HEK293 (cell line): ENCODE measurements around the gene PTS.

Experiments
- BCL11A ChIP-seq: fragments of 450-650 bp; formaldehyde crosslinking; IDR thresholded peaks from 2 replicates; pipeline ENCODE4 v1.5.1; 2016; ENCODE audit warnings: low read depth, missing biosample characterization, missing genetic modification characterization
- BCL11B ChIP-seq: fragments of 450-650 bp; formaldehyde crosslinking; IDR thresholded peaks from 2 replicates; pipeline ENCODE4 v1.5.1; 2016; ENCODE audit warnings: low read depth, missing biosample characterization, missing genetic modification characterization
- GLIS1 ChIP-seq: fragments of 450-650 bp; formaldehyde crosslinking; IDR thresholded peaks from 2 replicates; pipeline ENCODE4 v1.5.1; 2016; ENCODE audit warnings: missing biosample characterization, missing genetic modification characterization
- IKZF3 ChIP-seq: fragments of 450-650 bp; IDR thresholded peaks from 2 replicates; pipeline ENCODE4 v1.5.0; 2018; ENCODE audit warnings: missing biosample characterization, mild to moderate bottlenecking, missing genetic modification characterization, moderate library complexity
- INSM2 ChIP-seq: fragments of 450-650 bp; formaldehyde crosslinking; IDR thresholded peaks from 2 replicates; pipeline ENCODE4 v1.5.1; 2016; ENCODE audit warnings: missing biosample characterization, missing genetic modification characterization
- KLF1 ChIP-seq: fragments of 450-650 bp; formaldehyde crosslinking; IDR thresholded peaks from 2 replicates; pipeline ENCODE4 v1.5.1; 2016; ENCODE audit warnings: missing biosample characterization, missing genetic modification characterization
- KLF10 ChIP-seq: fragments of 450-650 bp; IDR thresholded peaks from 2 replicates; pipeline ENCODE4 v1.5.1; 2018; ENCODE audit warnings: missing biosample characterization, mild to moderate bottlenecking, missing genetic modification characterization
- KLF8 ChIP-seq: fragments of 450-650 bp; formaldehyde crosslinking; IDR thresholded peaks from 2 replicates; pipeline ENCODE4 v1.5.1; 2016; ENCODE audit warnings: missing biosample characterization, missing genetic modification characterization
- PRDM4 ChIP-seq: fragments of 450-650 bp; formaldehyde crosslinking; IDR thresholded peaks from 2 replicates; pipeline ENCODE4 v1.5.1; 2017; ENCODE audit warnings: missing biosample characterization, missing genetic modification characterization
- REPIN1 ChIP-seq: fragments of 450-650 bp; formaldehyde crosslinking; IDR thresholded peaks from 2 replicates; pipeline ENCODE4 v1.5.1; 2017; ENCODE audit warnings: missing biosample characterization, missing genetic modification characterization, low read depth
- SP3 ChIP-seq: fragments of 450-650 bp; formaldehyde crosslinking; IDR thresholded peaks from 2 replicates; pipeline ENCODE4 v1.5.1; 2016; ENCODE audit warnings: missing biosample characterization, missing genetic modification characterization
- WT1 ChIP-seq: fragments of 450-650 bp; formaldehyde crosslinking; IDR thresholded peaks from 2 replicates; pipeline ENCODE4 v1.5.1; 2016; ENCODE audit warnings: missing biosample characterization, missing genetic modification characterization
- ZBTB17 ChIP-seq: fragments of 450-650 bp; formaldehyde crosslinking; IDR thresholded peaks from 2 replicates; pipeline ENCODE4 v1.5.1; 2016; ENCODE audit warnings: missing biosample characterization, missing genetic modification characterization
- ZBTB20 ChIP-seq: fragments of 450-650 bp; formaldehyde crosslinking; IDR thresholded peaks from 2 replicates; pipeline ENCODE4 v1.5.1; 2016; ENCODE audit warnings: missing biosample characterization, missing genetic modification characterization
- ZNF10 ChIP-seq: fragments of 450-650 bp; formaldehyde crosslinking; IDR thresholded peaks from 2 replicates; pipeline ENCODE4 v1.5.1; 2017; ENCODE audit warnings: missing biosample characterization, missing genetic modification characterization
- ZNF2 ChIP-seq: fragments of 450-650 bp; formaldehyde crosslinking; IDR thresholded peaks from 2 replicates; pipeline ENCODE4 v1.5.1; 2016; ENCODE audit warnings: missing biosample characterization, missing genetic modification characterization
- ZNF248 ChIP-seq: fragments of 450-650 bp; formaldehyde crosslinking; IDR thresholded peaks from 2 replicates; pipeline ENCODE4 v1.5.1; 2017; ENCODE audit warnings: missing biosample characterization, missing genetic modification characterization
- ZNF274 ChIP-seq, 2 experiments: fragments of 200-500 bp in 1 of 2; fragments of 450-650 bp in 1 of 2; sonication (Bioruptor generic) in 1 of 2; formaldehyde crosslinking in 1 of 2; IDR thresholded peaks; 2 replicates each; pipeline versions ENCODE4 v1.5.1 to v1.6.1; 2014 to 2016; ENCODE audit warnings: borderline replicate concordance in 1 of 2, inconsistent platforms in 1 of 2, low read length in 1 of 2, missing biosample characterization in 1 of 2, missing genetic modification characterization in 1 of 2
- ZNF423 ChIP-seq: fragments of 450-650 bp; formaldehyde crosslinking; IDR thresholded peaks from 2 replicates; pipeline ENCODE4 v1.5.1; 2016; ENCODE audit warnings: missing biosample characterization, missing genetic modification characterization
- ZNF513 ChIP-seq: fragments of 450-650 bp; IDR thresholded peaks from 2 replicates; pipeline ENCODE4 v1.5.1; 2018; ENCODE audit warnings: missing biosample characterization, missing genetic modification characterization
- ZNF544 ChIP-seq: fragments of 450-650 bp; formaldehyde crosslinking; IDR thresholded peaks from 2 replicates; pipeline ENCODE4 v1.5.0; 2017; ENCODE audit warnings: missing biosample characterization, missing genetic modification characterization
- ZNF629 ChIP-seq: fragments of 450-650 bp; formaldehyde crosslinking; IDR thresholded peaks from 2 replicates; pipeline ENCODE4 v1.5.1; 2017; ENCODE audit warnings: missing biosample characterization, missing genetic modification characterization
- ZNF692 ChIP-seq: fragments of 450-650 bp; formaldehyde crosslinking; IDR thresholded peaks from 2 replicates; pipeline ENCODE4 v1.5.1; 2016; ENCODE audit warnings: missing biosample characterization, missing genetic modification characterization
- ZNF791 ChIP-seq: fragments of 450-650 bp; formaldehyde crosslinking; IDR thresholded peaks from 2 replicates; pipeline ENCODE4 v1.5.1; 2016; ENCODE audit warnings: missing biosample characterization, missing genetic modification characterization
- ZSCAN23 ChIP-seq: fragments of 450-650 bp; formaldehyde crosslinking; IDR thresholded peaks from 2 replicates; pipeline ENCODE4 v1.5.1; 2016; ENCODE audit warnings: missing biosample characterization, missing genetic modification characterization
- ZSCAN30 ChIP-seq: fragments of 450-650 bp; IDR thresholded peaks from 2 replicates; pipeline ENCODE4 v1.5.1; 2018; ENCODE audit warnings: missing biosample characterization, mild to moderate bottlenecking, missing genetic modification characterization, moderate library complexity
- ZSCAN4 ChIP-seq: fragments of 450-650 bp; formaldehyde crosslinking; IDR thresholded peaks from 2 replicates; pipeline ENCODE4 v1.5.1; 2017; ENCODE audit warnings: missing biosample characterization, missing genetic modification characterization
- TF ChIP-seq, protein P1 (sequence below): fragments of 450-650 bp; formaldehyde crosslinking; IDR thresholded peaks from 2 replicates; pipeline ENCODE4 v1.5.1; 2016; ENCODE audit warnings: missing biosample characterization, missing genetic modification characterization
- TF ChIP-seq, protein P2 (sequence below): fragments of 450-650 bp; formaldehyde crosslinking; IDR thresholded peaks from 2 replicates; pipeline ENCODE4 v1.5.1; 2017; ENCODE audit warnings: missing biosample characterization, missing genetic modification characterization

The PTS gene

DNA sequence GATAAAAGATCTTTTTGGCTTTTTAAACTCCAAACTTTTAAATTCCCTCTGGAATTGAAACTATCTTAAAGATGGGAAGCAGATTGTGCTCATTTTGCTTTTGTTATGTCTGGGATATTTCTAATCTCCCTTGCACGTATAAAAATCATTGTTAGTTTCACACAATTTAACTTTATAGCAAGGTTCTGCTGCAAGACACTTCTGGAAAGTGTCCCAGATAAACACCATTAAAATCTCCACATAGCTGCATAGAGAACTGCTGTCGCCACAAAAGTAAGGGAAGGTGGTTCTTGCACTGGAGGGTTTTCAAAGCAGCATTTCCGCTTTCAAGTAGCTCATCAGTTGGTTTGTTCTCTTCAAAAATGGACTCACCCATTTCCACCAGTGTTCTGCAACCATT, 11.8 kb downstream of the PTS start (continued):
- TF ChIP-seq ZNF692 (tag by site-specific recombination) (0 out of 2 replicates have a peak, but pooled peaks have one; percentile 11), GLIS1 (tag by site-specific recombination) (peak; percentile 32), ZBTB20 (no peak), KLF8 (tag by site-specific recombination) (peak; percentile 55; the same call in 1 of the 2 replicates), ZNF629 (tag by site-specific recombination) (peak; percentile 63), ZSCAN30 (peak; percentile 85), ZNF544 (no peak), KLF1 (no peak), IKZF3 (tag by site-specific recombination) (peak; percentile 72), SP3 (tag by site-specific recombination) (no peak), ZNF791 (tag by site-specific recombination) (no peak), ZNF274 (IDR thresholded peaks at IDR 0.05; ENCODE audit: low read length) (no peak), ZNF274 (tag by site-specific recombination; IDR thresholded peaks at IDR 0.05; ENCODE audit: borderline replicate concordance) (no peak), ZNF10 (peak; percentile 29; the same call in 1 of the 2 replicates), PRDM4 (tag by site-specific recombination) (peak; percentile 91), ZNF513 (tag by site-specific recombination) (peak; percentile 26; the same call in 1 of the 2 replicates), KLF10 (peak; percentile 70; the same call in 1 of the 2 replicates), ZBTB17 (tag by site-specific recombination) (peak; percentile 41; the same call in 1 of the 2 replicates), ZSCAN23 (no peak), ZNF423 (no peak), ZNF248 (tag by site-specific recombination) (no peak), BCL11A (tag by site-specific recombination) (peak; percentile 79; the same call in 1 of the 2 replicates), REPIN1 (tag by site-specific recombination) (no peak), INSM2 (tag by site-specific recombination) (peak; percentile 88), ZNF2 (tag by site-specific recombination) (0 out of 2 replicates have a peak, but pooled peaks have one; percentile 39), ZSCAN4 (tag by site-specific recombination) (no peak), BCL11B (0 out of 2 replicates have a peak, but pooled peaks have one; percentile 45), WT1 (tag by site-specific recombination) (peak; percentile 84)
- TF ChIP-seq, protein P1, sequence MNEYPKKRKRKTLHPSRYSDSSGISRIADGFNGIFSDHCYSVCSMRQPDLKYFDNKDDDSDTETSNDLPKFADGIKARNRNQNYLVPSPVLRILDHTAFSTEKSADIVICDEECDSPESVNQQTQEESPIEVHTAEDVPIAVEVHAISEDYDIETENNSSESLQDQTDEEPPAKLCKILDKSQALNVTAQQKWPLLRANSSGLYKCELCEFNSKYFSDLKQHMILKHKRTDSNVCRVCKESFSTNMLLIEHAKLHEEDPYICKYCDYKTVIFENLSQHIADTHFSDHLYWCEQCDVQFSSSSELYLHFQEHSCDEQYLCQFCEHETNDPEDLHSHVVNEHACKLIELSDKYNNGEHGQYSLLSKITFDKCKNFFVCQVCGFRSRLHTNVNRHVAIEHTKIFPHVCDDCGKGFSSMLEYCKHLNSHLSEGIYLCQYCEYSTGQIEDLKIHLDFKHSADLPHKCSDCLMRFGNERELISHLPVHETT, result 0 out of 2 replicates have a peak, but pooled peaks have one; percentile 20
- TF ChIP-seq, protein P2, sequence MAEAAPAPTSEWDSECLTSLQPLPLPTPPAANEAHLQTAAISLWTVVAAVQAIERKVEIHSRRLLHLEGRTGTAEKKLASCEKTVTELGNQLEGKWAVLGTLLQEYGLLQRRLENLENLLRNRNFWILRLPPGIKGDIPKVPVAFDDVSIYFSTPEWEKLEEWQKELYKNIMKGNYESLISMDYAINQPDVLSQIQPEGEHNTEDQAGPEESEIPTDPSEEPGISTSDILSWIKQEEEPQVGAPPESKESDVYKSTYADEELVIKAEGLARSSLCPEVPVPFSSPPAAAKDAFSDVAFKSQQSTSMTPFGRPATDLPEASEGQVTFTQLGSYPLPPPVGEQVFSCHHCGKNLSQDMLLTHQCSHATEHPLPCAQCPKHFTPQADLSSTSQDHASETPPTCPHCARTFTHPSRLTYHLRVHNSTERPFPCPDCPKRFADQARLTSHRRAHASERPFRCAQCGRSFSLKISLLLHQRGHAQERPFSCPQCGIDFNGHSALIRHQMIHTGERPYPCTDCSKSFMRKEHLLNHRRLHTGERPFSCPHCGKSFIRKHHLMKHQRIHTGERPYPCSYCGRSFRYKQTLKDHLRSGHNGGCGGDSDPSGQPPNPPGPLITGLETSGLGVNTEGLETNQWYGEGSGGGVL (tag by site-specific recombination), result no peak
